K562 (cell line): ENCODE results near the gene SPIB. TPM values are rescaled to one million over a fixed set of nuclear protein-coding genes. Genes with fewer than 3 reads are reported as not detected.
A peak's percentile ranks its signal among the peaks of the same experiment; 100 is the strongest.

Source experiments
- ATAC-seq: fragments of 200-7000 bp; cut with Tn5 transposase; 3 replicates; pipeline ENCODE4 v1.9.1; 2020; ENCODE audit warnings: moderate library complexity
- BruUV-seq: library from RNA; stranded (reverse); fragments of 400-500 nt; replicated peaks from 2 replicates; lab custom pipeline; 2021; lab: Mats Ljungman, UMichigan
- CTCF ChIA-PET: fragments of 300-600 bp; formaldehyde crosslinking; extraction: SDS; loops from one replicate; lab custom pipeline; 2021; ENCODE audit warnings: low intra/inter-chr PET ratio; lab: Yijun Ruan, JAX
- POLR2A ChIA-PET: fragments of 300-600, 350-650 bp; sonication (Branson Sonifier 250); formaldehyde crosslinking; extraction: SDS; loops from one replicate; lab custom pipeline; 2021; ENCODE audit warnings: antibody characterized with exemption, inconsistent platforms; lab: Yijun Ruan, JAX
- DNase-seq, 4 experiments: peaks; one replicate each; pipeline versions ENCODE4 v3.0.0 to v3.0.0-alpha.2; 2011 to 2018; ENCODE audit warnings: low spot score in 3 of 4, mixed read lengths in 3 of 4; ENCODE audit errors: extremely low read depth in 1 of 4
- FAIRE-seq: peaks from 2 replicates; lab custom pipeline; 2011; peaks lifted over from hg19 to GRCh38; lab: Jason Lieb, UNC
- H2AFZ ChIP-seq: 2 replicates; pipeline ENCODE4 v1.6.0; 2011; ENCODE audit warnings: low read depth, low read length, control low read depth, inconsistent platforms
- H3K27ac ChIP-seq: fragments of 200-600 bp; 3 replicates; pipeline ENCODE4 v1.8.0; 2011; ENCODE audit warnings: low read depth, mild to moderate bottlenecking, control low read depth, inconsistent platforms, low read length, moderate library complexity, mixed read lengths; ENCODE audit errors: extremely low read depth
- H3K27me3 ChIP-seq, 2 experiments: fragments of 300-600 bp in 1 of 2; 2 replicates in 1 of 2; 3 replicates in 1 of 2; pipeline versions ENCODE4 v1.6.0 to v1.8.0; 2011; ENCODE audit warnings: inconsistent platforms in 2 of 2, low read length in 2 of 2, mild to moderate bottlenecking in 1 of 2, mixed read lengths in 1 of 2, moderate library complexity in 1 of 2; ENCODE audit not compliant: control insufficient read depth in 2 of 2, insufficient read depth in 2 of 2
- H3K36me3 ChIP-seq: fragments of 300-600 bp; 3 replicates; pipeline ENCODE4 v1.8.0; 2011; ENCODE audit warnings: mild to moderate bottlenecking, low read length, inconsistent platforms; ENCODE audit not compliant: control insufficient read depth, insufficient read depth
- H3K4me1 ChIP-seq, 2 experiments: fragments of 200-600 bp in 1 of 2; replicated peaks in 1 of 2; 2 replicates in 1 of 2; 3 replicates in 1 of 2; pipeline versions ENCODE4 v1.5.1 to v1.8.0; 2011; ENCODE audit warnings: inconsistent platforms in 2 of 2, low read length in 2 of 2, mild to moderate bottlenecking in 1 of 2, mixed read lengths in 1 of 2, moderate library complexity in 1 of 2; ENCODE audit not compliant: control insufficient read depth in 2 of 2, insufficient read depth in 2 of 2
- H3K4me2 ChIP-seq: 2 replicates; pipeline ENCODE4 v1.6.1; 2011; ENCODE audit warnings: low read length, control low read depth, inconsistent platforms, mixed read lengths; ENCODE audit not compliant: insufficient read depth
- H3K4me3 ChIP-seq: fragments of 200-600 bp; sonication (generic), shearing (Covaris generic); 2 replicates; pipeline ENCODE4 v1.5.1; 2016; ENCODE audit warnings: control low read depth, inconsistent platforms
- H3K79me2 ChIP-seq: fragments of 200-600 bp; 3 replicates; pipeline ENCODE4 v1.8.0; 2011; ENCODE audit warnings: low read length, inconsistent platforms; ENCODE audit not compliant: control insufficient read depth, insufficient read depth
- H3K9ac ChIP-seq, 2 experiments: 2 replicates each; pipeline versions ENCODE4 v1.6.0 to v1.6.1; 2011; ENCODE audit warnings: low read depth in 2 of 2, low read length in 2 of 2, control low read depth in 1 of 2, inconsistent platforms in 1 of 2, mild to moderate bottlenecking in 1 of 2, mixed read lengths in 1 of 2; ENCODE audit not compliant: insufficient read depth in 1 of 2
- H3K9me1 ChIP-seq: one replicate; pipeline ENCODE4 v1.6.0; 2011; ENCODE audit warnings: inconsistent platforms, mild to moderate bottlenecking, low read length, moderate library complexity; ENCODE audit not compliant: control insufficient read depth, insufficient read depth
- H3K9me3 ChIP-seq: replicated peaks from 2 replicates; pipeline ENCODE4 v1.5.1; 2011; ENCODE audit warnings: low read depth, low read length, inconsistent platforms; ENCODE audit not compliant: control insufficient read depth, insufficient read depth
- H4K20me1 ChIP-seq: replicated peaks from 2 replicates; pipeline ENCODE4 v1.6.1; 2011; ENCODE audit warnings: low read length, inconsistent platforms, mixed read lengths; ENCODE audit not compliant: control insufficient read depth, insufficient read depth
- FOXK2 ChIP-seq, 2 experiments: fragments of 450-650 bp; IDR thresholded peaks in 1 of 2; conservative IDR thresholded peaks in 1 of 2; 2 replicates each; pipeline ENCODE4 v1.6.1; 2016; ENCODE audit warnings: low read depth in 2 of 2, mild to moderate bottlenecking in 1 of 2
- ZNF197 ChIP-seq: fragments of 200-800 bp; sonication (Bioruptor generic); IDR thresholded peaks from 2 replicates; pipeline ENCODE4 v1.6.1; 2016; ENCODE audit warnings: low read depth, missing genetic modification characterization, missing compliant biosample characterization
- ZNF282 ChIP-seq: sonication (generic); formaldehyde crosslinking; IDR thresholded peaks from 2 replicates; pipeline ENCODE4 v1.8.1; 2023; ENCODE audit warnings: missing genetic modification reagents
- ZNF316 ChIP-seq: fragments of 450-650 bp; IDR thresholded peaks from 2 replicates; pipeline ENCODE4 v1.6.1; 2016
- ZNF79 ChIP-seq: fragments of 250-450 bp; sonication (Bioruptor Pico); IDR thresholded peaks from 2 replicates; pipeline ENCODE4 v1.4.0; 2020; ENCODE audit warnings: low read depth, mild to moderate bottlenecking, moderate library complexity
- WGBS: fragments of 100-300 bp; shearing (Covaris generic); methylation state at CpG from one replicate; pipeline ENCODE4 v1.1.6; 2016; ENCODE audit warnings: low coverage, mixed read lengths; ENCODE audit not compliant: insufficient coverage; ENCODE audit errors: missing lambda C conversion rate; 5-methylcytosine and 5-hydroxymethylcytosine counted together
- in situ Hi-C: fragments of 300-500 bp; cut with MboI; formaldehyde crosslinking; loops from 4 replicates; pipeline ENCODE4 v1.15.0; 2018; ENCODE audit warnings: inconsistent platforms, mixed read lengths
- intact Hi-C: fragments of 100-400 bp; cut with micrococcal nuclease; formaldehyde crosslinking; loops from 2 replicates; pipeline ENCODE4 v1.14.2; 2022
- polyA plus RNA-seq, 8 experiments: library from polyadenylated mRNA; depleted of rRNA in 4 of 8; stranded (reverse) in 5 of 8; unstranded in 3 of 8; fragments of >200 nt; fragmentation: Nextera tagmentation in 2 of 8; fragmentation: Illumina TruSeq in 1 of 8; extraction: Ambion mirVana in 2 of 8; extraction: Trizol in 1 of 8; gene quantifications; 2 replicates each; pipeline versions ENCODE4 v1.2.1 to v1.2.3, GENCODE V29; 2011 to 2014; ENCODE audit warnings: inconsistent platforms in 1 of 8, missing spikeins in 1 of 8
- total RNA-seq, 7 experiments: library from RNA; depleted of rRNA in 6 of 7; stranded (reverse); fragments of >200 nt in 6 of 7; fragmentation: Illumina TruSeq in 2 of 7; extraction: Trizol in 2 of 7; gene quantifications; 2 replicates each; pipeline versions ENCODE4 v1.2.1 to v1.2.3, GENCODE V29; 2011 to 2021; ENCODE audit warnings: low replicate concordance in 1 of 7
- TF ChIP-seq, protein P1 (sequence below): fragments of 200-800 bp; sonication (Bioruptor generic); IDR thresholded peaks from 2 replicates; pipeline ENCODE4 v1.6.1; 2017; ENCODE audit warnings: missing genetic modification characterization, missing compliant biosample characterization
- TF ChIP-seq, protein P2 (sequence below): fragments of 450-650 bp; IDR thresholded peaks from 2 replicates; pipeline ENCODE4 v1.6.1; 2017; ENCODE audit warnings: antibody characterized with exemption, mild to moderate bottlenecking
- TF ChIP-seq, protein P3 (sequence below): fragments of 250-450 bp; sonication (Bioruptor Pico); IDR thresholded peaks from 2 replicates; pipeline ENCODE4 v1.8.0; 2021; ENCODE audit warnings: moderate library complexity, mild to moderate bottlenecking, inconsistent platforms
- TF ChIP-seq, protein P4 (sequence below): sonication (generic); formaldehyde crosslinking; IDR thresholded peaks from 2 replicates; pipeline ENCODE4 v1.8.1; 2023; ENCODE audit warnings: mild to moderate bottlenecking, missing genetic modification reagents

The SPIB gene
- total and polyA plus RNA-seq, 9 of the 15 experiments (the other 6 are each of a cell fraction or from before 2014, with no cell fraction given), result 0.06 to 1.0 (median 0.43) TPM; not detected in 1

DNA sequence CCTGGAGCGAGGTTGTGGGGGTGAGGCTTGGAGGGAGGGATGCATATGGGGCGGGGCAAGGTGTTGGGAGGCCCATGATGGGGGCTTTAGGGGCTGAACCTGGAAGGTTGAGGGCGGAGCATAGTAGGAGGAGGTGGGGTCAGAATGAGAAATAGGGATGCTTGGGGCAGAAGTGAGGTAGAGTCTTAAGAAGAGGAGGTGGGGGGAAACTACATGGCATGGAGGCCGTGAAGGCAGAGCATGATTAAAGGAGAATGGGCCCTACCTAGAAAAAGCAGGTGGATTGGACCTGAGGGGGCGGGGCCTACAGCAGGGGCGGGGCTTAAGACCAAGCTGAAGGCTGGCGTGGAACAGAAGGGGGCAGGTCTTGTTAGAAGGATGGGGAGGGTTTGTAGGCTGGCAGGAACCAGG is 41.7 kb upstream of the SPIB start (continued):
- TF ChIP-seq, protein P1, sequence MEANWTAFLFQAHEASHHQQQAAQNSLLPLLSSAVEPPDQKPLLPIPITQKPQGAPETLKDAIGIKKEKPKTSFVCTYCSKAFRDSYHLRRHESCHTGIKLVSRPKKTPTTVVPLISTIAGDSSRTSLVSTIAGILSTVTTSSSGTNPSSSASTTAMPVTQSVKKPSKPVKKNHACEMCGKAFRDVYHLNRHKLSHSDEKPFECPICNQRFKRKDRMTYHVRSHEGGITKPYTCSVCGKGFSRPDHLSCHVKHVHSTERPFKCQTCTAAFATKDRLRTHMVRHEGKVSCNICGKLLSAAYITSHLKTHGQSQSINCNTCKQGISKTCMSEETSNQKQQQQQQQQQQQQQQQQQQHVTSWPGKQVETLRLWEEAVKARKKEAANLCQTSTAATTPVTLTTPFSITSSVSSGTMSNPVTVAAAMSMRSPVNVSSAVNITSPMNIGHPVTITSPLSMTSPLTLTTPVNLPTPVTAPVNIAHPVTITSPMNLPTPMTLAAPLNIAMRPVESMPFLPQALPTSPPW (CRISPR knock-in tag), result 0 out of 2 replicates have a peak, but pooled peaks have one; percentile 26
- TF ChIP-seq, all 486 proteins: peak for 7

DNA sequence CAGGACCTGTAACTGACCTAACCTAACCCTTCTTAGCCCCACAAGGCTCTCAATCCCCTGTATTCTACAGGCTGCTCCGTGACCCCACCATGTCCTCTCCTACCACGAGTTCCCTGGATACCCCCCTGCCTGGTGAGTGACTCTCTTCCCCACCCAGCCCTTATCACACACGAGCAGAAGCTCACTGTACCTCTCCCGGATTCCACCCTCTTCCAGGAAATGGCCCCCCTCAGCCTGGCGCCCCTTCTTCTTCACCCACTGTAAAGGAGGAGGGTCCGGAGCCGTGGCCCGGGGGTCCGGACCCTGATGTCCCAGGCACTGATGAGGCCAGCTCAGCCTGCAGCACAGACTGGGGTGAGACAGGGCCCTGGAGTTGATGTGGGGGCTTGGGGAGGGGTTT is 41.2 kb upstream of the SPIB start:
- H3K27ac ChIP-seq, result peak overlapping the region; percentile 77
- WGBS, result 0% methylated on average over 7 of the region's 9 CpGs
- H3K27me3 ChIP-seq, result no peaks in the 10 kb centered on the region
- no TSS peak for BruUV-seq
- DNase-seq (peak; percentile 49 to 83 (median 63)), ATAC-seq (peak; percentile 2; the same call in 2 of the 3 replicates), FAIRE-seq (no peak)
- no peak overlapping the region for H2AFZ ChIP-seq
- H3K4me1 ChIP-seq, result peaks cover 28 to 58% of the 10 kb centered on the region in 2 experiments
- POLR2A ChIA-PET, result interaction anchor here (1.1 kb wide), 1 partner anchor 73 kb away, joined by 3 read pairs; no protein-coding TSS in a partner anchor
- peaks cover 29% of the 10 kb centered on the region for H3K79me2 ChIP-seq
- in situ Hi-C loops, result no loop called here
- H3K9ac ChIP-seq, result peak overlapping the region; percentile 69 to 86
- H3K4me3 ChIP-seq, result peak overlapping the region; percentile 43
- H3K9me3 ChIP-seq, result no peaks in the 10 kb centered on the region
- peaks cover 2% of the 10 kb centered on the region for H4K20me1 ChIP-seq
- CTCF ChIA-PET, result no interaction called here
- intact Hi-C loops, result loop anchor here (5.0 kb wide), 1 partner anchor 280 kb away; no protein-coding TSS in a partner anchor
- no peaks in the 10 kb centered on the region for H3K9me1 ChIP-seq
- H3K36me3 ChIP-seq, result peaks cover 52% of the 10 kb centered on the region; the same call in 2 of the 3 replicates
- peak overlapping the region; percentile 86 for H3K4me2 ChIP-seq
- no peak for TF ChIP-seq ZNF316
- no peak for TF ChIP-seq ZNF282 (CRISPR knock-in tag)
- TF ChIP-seq, protein P2, sequence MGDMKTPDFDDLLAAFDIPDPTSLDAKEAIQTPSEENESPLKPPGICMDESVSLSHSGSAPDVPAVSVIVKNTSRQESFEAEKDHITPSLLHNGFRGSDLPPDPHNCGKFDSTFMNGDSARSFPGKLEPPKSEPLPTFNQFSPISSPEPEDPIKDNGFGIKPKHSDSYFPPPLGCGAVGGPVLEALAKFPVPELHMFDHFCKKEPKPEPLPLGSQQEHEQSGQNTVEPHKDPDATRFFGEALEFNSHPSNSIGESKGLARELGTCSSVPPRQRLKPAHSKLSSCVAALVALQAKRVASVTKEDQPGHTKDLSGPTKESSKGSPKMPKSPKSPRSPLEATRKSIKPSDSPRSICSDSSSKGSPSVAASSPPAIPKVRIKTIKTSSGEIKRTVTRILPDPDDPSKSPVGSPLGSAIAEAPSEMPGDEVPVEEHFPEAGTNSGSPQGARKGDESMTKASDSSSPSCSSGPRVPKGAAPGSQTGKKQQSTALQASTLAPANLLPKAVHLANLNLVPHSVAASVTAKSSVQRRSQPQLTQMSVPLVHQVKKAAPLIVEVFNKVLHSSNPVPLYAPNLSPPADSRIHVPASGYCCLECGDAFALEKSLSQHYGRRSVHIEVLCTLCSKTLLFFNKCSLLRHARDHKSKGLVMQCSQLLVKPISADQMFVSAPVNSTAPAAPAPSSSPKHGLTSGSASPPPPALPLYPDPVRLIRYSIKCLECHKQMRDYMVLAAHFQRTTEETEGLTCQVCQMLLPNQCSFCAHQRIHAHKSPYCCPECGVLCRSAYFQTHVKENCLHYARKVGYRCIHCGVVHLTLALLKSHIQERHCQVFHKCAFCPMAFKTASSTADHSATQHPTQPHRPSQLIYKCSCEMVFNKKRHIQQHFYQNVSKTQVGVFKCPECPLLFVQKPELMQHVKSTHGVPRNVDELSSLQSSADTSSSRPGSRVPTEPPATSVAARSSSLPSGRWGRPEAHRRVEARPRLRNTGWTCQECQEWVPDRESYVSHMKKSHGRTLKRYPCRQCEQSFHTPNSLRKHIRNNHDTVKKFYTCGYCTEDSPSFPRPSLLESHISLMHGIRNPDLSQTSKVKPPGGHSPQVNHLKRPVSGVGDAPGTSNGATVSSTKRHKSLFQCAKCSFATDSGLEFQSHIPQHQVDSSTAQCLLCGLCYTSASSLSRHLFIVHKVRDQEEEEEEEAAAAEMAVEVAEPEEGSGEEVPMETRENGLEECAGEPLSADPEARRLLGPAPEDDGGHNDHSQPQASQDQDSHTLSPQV, result peak; percentile 54; the same call in 1 of the 2 replicates
- TF ChIP-seq FOXK2 (conservative IDR thresholded peaks at IDR 0.05 in 1 of 2, IDR thresholded peaks at IDR 0.05 in 1 of 2; ENCODE audit: low read depth in 2 of 2), result no peak
- no peak for TF ChIP-seq ZNF79 (CRISPR knock-in tag)
- TF ChIP-seq, protein P3, sequence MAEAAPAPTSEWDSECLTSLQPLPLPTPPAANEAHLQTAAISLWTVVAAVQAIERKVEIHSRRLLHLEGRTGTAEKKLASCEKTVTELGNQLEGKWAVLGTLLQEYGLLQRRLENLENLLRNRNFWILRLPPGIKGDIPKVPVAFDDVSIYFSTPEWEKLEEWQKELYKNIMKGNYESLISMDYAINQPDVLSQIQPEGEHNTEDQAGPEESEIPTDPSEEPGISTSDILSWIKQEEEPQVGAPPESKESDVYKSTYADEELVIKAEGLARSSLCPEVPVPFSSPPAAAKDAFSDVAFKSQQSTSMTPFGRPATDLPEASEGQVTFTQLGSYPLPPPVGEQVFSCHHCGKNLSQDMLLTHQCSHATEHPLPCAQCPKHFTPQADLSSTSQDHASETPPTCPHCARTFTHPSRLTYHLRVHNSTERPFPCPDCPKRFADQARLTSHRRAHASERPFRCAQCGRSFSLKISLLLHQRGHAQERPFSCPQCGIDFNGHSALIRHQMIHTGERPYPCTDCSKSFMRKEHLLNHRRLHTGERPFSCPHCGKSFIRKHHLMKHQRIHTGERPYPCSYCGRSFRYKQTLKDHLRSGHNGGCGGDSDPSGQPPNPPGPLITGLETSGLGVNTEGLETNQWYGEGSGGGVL (CRISPR knock-in tag), result no peak
- TF ChIP-seq ZNF197 (CRISPR knock-in tag), result no peak
- TF ChIP-seq, protein P4, sequence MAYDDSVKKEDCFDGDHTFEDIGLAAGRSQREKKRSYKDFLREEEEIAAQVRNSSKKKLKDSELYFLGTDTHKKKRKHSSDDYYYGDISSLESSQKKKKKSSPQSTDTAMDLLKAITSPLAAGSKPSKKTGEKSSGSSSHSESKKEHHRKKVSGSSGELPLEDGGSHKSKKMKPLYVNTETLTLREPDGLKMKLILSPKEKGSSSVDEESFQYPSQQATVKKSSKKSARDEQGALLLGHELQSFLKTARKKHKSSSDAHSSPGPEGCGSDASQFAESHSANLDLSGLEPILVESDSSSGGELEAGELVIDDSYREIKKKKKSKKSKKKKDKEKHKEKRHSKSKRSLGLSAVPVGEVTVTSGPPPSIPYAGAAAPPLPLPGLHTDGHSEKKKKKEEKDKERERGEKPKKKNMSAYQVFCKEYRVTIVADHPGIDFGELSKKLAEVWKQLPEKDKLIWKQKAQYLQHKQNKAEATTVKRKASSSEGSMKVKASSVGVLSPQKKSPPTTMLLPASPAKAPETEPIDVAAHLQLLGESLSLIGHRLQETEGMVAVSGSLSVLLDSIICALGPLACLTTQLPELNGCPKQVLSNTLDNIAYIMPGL, result no peak
